H1 (cell line): ENCODE data around the gene KRT17. TPM values are rescaled to one million over a fixed set of nuclear protein-coding genes. Genes with fewer than 3 reads are reported as not detected.

ENCODE experiments used
- BCL11A ChIP-seq, 2 experiments: IDR thresholded peaks; one replicate each; pipeline ENCODE4 v1.6.1; 2011; ENCODE audit warnings: low read depth in 2 of 2, low read length in 2 of 2, mild to moderate bottlenecking in 2 of 2
- BRCA1 ChIP-seq: IDR thresholded peaks from 2 replicates; pipeline ENCODE4 v1.6.1; 2012; ENCODE audit warnings: low read depth, low read length, improper control_type of control experiment
- SP1 ChIP-seq: IDR thresholded peaks from 2 replicates; pipeline ENCODE4 v1.6.1; 2011; ENCODE audit warnings: low read depth, low read length
- polyA plus RNA-seq, 7 experiments: library from polyadenylated mRNA; depleted of rRNA in 3 of 7; stranded (reverse) in 5 of 7; unstranded in 2 of 7; fragments of >200 nt in 5 of 7; fragments of 200-250 nt in 2 of 7; gene quantifications; 1 replicate in 5 of 7; 2 replicates in 1 of 7; 4 replicates in 1 of 7; pipeline versions ENCODE4 v1.2.1 to v1.2.3, GENCODE V29; 2011 to 2013; ENCODE audit warnings: missing spikeins in 2 of 7, mixed read lengths in 2 of 7
- total RNA-seq: library from RNA; stranded (reverse); fragmentation: NEBNext Ultra II Directional; extraction: Animal tissue kit (Norgen Biotek cat#: 25700); gene quantifications from 2 replicates; pipeline ENCODE4 v1.2.1, GENCODE V29; 2021

KRT17 gene
- total and polyA plus RNA-seq, 2 of the 8 experiments (the other 6 are each of a cell fraction or from before 2014, with no cell fraction given) = 0.50 to 0.95 TPM

DNA sequence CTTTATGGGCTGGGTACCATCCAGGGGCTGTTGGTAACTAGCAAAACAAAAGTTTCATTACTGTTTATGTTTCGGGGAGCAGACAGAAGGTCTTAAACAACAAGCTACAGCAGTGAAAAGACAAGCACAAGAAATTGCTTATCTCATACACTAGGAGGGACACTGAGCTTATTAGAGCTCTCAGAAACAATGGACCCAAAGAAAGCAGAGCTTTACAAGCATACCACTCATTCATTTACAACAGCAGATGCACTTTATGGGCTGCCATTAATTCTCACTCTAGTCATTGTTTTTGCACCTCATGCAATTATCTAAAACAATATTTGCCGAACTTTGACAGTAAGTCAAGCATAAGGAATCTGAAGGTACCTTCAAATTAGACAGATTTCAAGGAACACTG lies 21.9 kb downstream of the KRT17 start (continued):
- TF ChIP-seq BCL11A (IDR thresholded peaks at IDR 0.05; ENCODE audit: low read depth in 2 of 2, low read length in 2 of 2) (no peak), BRCA1 (no peak), SP1 (no peak)
